ENCODE results near the gene UTS2B.

The UTS2B gene

GRCh38 chr3:191373327-191373726 is 43.0 kb upstream of the UTS2B start:
- no peak for TF ChIP-seq CTCF (IDR thresholded peaks at IDR 0.05)
- Mint-ChIP-seq H3K9me3 (no peaks in the 10 kb centered on the region), H3K27me3 (ENCODE audit: low read depth, poor library complexity) (no peaks in the 10 kb centered on the region), H3K36me3 (ENCODE audit: low read depth) (peaks cover 47% of the 10 kb centered on the region), H3K4me1 (peaks cover 6% of the 10 kb centered on the region), H3K4me3 (no peak overlapping the region), H3K27ac (no peak overlapping the region)
- DNase-seq, result no peak

GRCh38 chr3:191372122-191372521 is 41.8 kb upstream of the UTS2B start:
- TF ChIP-seq CTCF (IDR thresholded peaks at IDR 0.05), result no peak
- Mint-ChIP-seq H3K9me3 (no peaks in the 10 kb centered on the region), H3K4me1 (peaks cover 6% of the 10 kb centered on the region), H3K27me3 (ENCODE audit: low read depth, poor library complexity) (no peaks in the 10 kb centered on the region), H3K36me3 (ENCODE audit: low read depth) (peaks cover 47% of the 10 kb centered on the region), H3K27ac (peak overlapping the region; percentile 54), H3K4me3 (no peak overlapping the region)
- no peak for DNase-seq

GRCh38 chr3:191369616-191370010 is 39.3 kb upstream of the UTS2B start:
- Mint-ChIP-seq H3K4me3 (no peak overlapping the region), H3K4me1 (no peaks in the 10 kb centered on the region), H3K36me3 (ENCODE audit: low read depth) (peaks cover 39% of the 10 kb centered on the region), H3K27ac (no peak overlapping the region), H3K9me3 (no peaks in the 10 kb centered on the region), H3K27me3 (ENCODE audit: low read depth, poor library complexity) (no peaks in the 10 kb centered on the region)
- no peak for DNase-seq
- TF ChIP-seq CTCF (IDR thresholded peaks at IDR 0.05), result no peak

- Mint-ChIP-seq H3K27me3 (ENCODE audit: low read depth, poor library complexity) (no peaks in the 10 kb centered on the region), H3K9me3 (no peaks in the 10 kb centered on the region), H3K4me1 (no peaks in the 10 kb centered on the region), H3K36me3 (ENCODE audit: low read depth) (peaks cover 42% of the 10 kb centered on the region), H3K4me3 (no peak overlapping the region), H3K27ac (peak overlapping the region; percentile 81)
- no peak for TF ChIP-seq CTCF (IDR thresholded peaks at IDR 0.05)
- DNase-seq, result no peak
Measured at GRCh38 chr3:191368755-191369615, 38.7 kb upstream of the UTS2B start.

GRCh38 chr3:191366675-191367074 is 36.3 kb upstream of the UTS2B start:
- H3K4me3 Mint-ChIP-seq, result no peak overlapping the region
- no peak for DNase-seq
- no peaks in the 10 kb centered on the region for H3K4me1 Mint-ChIP-seq
- no peak overlapping the region for H3K27ac Mint-ChIP-seq
- H3K27me3 Mint-ChIP-seq (ENCODE audit: low read depth, poor library complexity), result no peaks in the 10 kb centered on the region
- H3K36me3 Mint-ChIP-seq (ENCODE audit: low read depth), result peaks cover 54% of the 10 kb centered on the region
- TF ChIP-seq CTCF (IDR thresholded peaks at IDR 0.05), result no peak
- no peaks in the 10 kb centered on the region for H3K9me3 Mint-ChIP-seq

- no peaks in the 10 kb centered on the region for H3K4me1 Mint-ChIP-seq
- H3K27me3 Mint-ChIP-seq (ENCODE audit: low read depth, poor library complexity), result no peaks in the 10 kb centered on the region
- peaks cover 62% of the 10 kb centered on the region for H3K36me3 Mint-ChIP-seq (ENCODE audit: low read depth)
Measured at GRCh38 chr3:191363221-191363620, 32.9 kb upstream of the UTS2B start.

More at GRCh38 chr3:191363221-191363620, 32.9 kb upstream of the UTS2B start:
- TF ChIP-seq CTCF (IDR thresholded peaks at IDR 0.05), result no peak
- no peak for DNase-seq
- Mint-ChIP-seq H3K27ac (no peak overlapping the region), H3K4me3 (no peak overlapping the region), H3K9me3 (no peaks in the 10 kb centered on the region)
